Hepatocyte (in vitro differentiated cells): ENCODE data around the gene ANO4.

Source experiments
- EZH2 ChIP-seq: fragments of 200-600 bp; sonication (generic); IDR thresholded peaks from 2 replicates; pipeline ENCODE4 v1.6.1; 2016; ENCODE audit warnings: antibody characterized with exemption, mild to moderate bottlenecking, borderline replicate concordance
- TF ChIP-seq, protein P1 (sequence below): fragments of 200-600 bp; sonication (generic); IDR thresholded peaks from 2 replicates; pipeline ENCODE4 v1.5.1; 2016; ENCODE audit warnings: antibody characterized with exemption, mild to moderate bottlenecking; ENCODE audit not compliant: poor library complexity

DNA sequence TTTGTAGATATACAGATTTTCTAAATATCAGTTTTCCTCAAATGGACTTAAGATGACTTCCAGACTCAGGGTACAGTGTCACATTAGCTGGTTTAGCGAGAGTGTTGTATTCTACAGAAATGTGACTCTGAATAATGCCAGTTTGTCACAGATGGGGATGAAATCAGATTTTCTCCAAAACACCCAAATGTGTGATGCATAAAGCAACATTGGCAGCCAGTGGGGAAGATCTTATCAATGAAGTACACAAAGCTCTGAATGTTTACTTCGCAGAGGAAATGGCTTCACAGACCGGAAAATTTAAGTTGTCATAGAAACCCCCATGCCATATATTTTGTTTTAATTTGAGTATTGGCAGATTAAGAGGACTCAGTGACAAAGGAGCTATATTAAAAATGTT, 29.9 kb downstream of the ANO4 start:
- TF ChIP-seq EZH2, result no peak
- TF ChIP-seq, protein P1, sequence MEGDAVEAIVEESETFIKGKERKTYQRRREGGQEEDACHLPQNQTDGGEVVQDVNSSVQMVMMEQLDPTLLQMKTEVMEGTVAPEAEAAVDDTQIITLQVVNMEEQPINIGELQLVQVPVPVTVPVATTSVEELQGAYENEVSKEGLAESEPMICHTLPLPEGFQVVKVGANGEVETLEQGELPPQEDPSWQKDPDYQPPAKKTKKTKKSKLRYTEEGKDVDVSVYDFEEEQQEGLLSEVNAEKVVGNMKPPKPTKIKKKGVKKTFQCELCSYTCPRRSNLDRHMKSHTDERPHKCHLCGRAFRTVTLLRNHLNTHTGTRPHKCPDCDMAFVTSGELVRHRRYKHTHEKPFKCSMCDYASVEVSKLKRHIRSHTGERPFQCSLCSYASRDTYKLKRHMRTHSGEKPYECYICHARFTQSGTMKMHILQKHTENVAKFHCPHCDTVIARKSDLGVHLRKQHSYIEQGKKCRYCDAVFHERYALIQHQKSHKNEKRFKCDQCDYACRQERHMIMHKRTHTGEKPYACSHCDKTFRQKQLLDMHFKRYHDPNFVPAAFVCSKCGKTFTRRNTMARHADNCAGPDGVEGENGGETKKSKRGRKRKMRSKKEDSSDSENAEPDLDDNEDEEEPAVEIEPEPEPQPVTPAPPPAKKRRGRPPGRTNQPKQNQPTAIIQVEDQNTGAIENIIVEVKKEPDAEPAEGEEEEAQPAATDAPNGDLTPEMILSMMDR, result no peak
